ENCODE results near the gene GAB2.

The GAB2 gene

GRCh38 chr11:78200061-78200460, 217.6 kb downstream of the GAB2 start:
- TF ChIP-seq CTCF (IDR thresholded peaks at IDR 0.05; ENCODE audit: low read length) (no peak), EZH2 (IDR thresholded peaks at IDR 0.05; ENCODE audit: borderline replicate concordance, low read length) (no peak)
- Histone ChIP-seq H3K27ac (ENCODE audit: low read depth, low read length, poor library complexity, severe bottlenecking) (no peak overlapping the region), H3K79me2 (ENCODE audit: insufficient read depth, low read length) (no peaks in the 10 kb centered on the region), H3K9me3 (ENCODE audit: low read length) (no peaks in the 10 kb centered on the region), H3K36me3 (ENCODE audit: insufficient read depth, low read length) (no peaks in the 10 kb centered on the region), H3K4me2 (ENCODE audit: low read length) (no peak overlapping the region), H2AFZ (ENCODE audit: low read length) (no peak overlapping the region), H3K4me1 (ENCODE audit: insufficient read depth, low read length, severe bottlenecking) (peaks cover 6% of the 10 kb centered on the region), H3K4me3 (ENCODE audit: low read depth, low read length, poor library complexity, severe bottlenecking) (no peak overlapping the region), H3F3A (ENCODE audit: insufficient read depth, low read length) (no peaks in the 10 kb centered on the region), H3K9ac (ENCODE audit: low read length) (no peak overlapping the region), H3K27me3 (ENCODE audit: insufficient read depth, low read length) (no peaks in the 10 kb centered on the region), H3K9me2 (ENCODE audit: low read depth, low read length) (no peaks in the 10 kb centered on the region), H4K20me1 (ENCODE audit: insufficient read depth, low read length) (no peaks in the 10 kb centered on the region)

- no peak for TF ChIP-seq CTCF (IDR thresholded peaks at IDR 0.05; ENCODE audit: low read length)
- no peak for TF ChIP-seq EZH2 (IDR thresholded peaks at IDR 0.05; ENCODE audit: borderline replicate concordance, low read length)
- Histone ChIP-seq H3K9me3 (ENCODE audit: low read length) (no peaks in the 10 kb centered on the region), H3K4me1 (ENCODE audit: insufficient read depth, low read length, severe bottlenecking) (peaks cover 6% of the 10 kb centered on the region), H3K9ac (ENCODE audit: low read length) (no peak overlapping the region), H3K79me2 (ENCODE audit: insufficient read depth, low read length) (no peaks in the 10 kb centered on the region), H2AFZ (ENCODE audit: low read length) (no peak overlapping the region), H3K27ac (ENCODE audit: low read depth, low read length, poor library complexity, severe bottlenecking) (no peak overlapping the region), H3K4me3 (ENCODE audit: low read depth, low read length, poor library complexity, severe bottlenecking) (no peak overlapping the region), H3K4me2 (ENCODE audit: low read length) (no peak overlapping the region), H3F3A (ENCODE audit: insufficient read depth, low read length) (no peaks in the 10 kb centered on the region), H3K36me3 (ENCODE audit: insufficient read depth, low read length) (no peaks in the 10 kb centered on the region), H3K9me2 (ENCODE audit: low read depth, low read length) (no peaks in the 10 kb centered on the region), H3K27me3 (ENCODE audit: insufficient read depth, low read length) (no peaks in the 10 kb centered on the region), H4K20me1 (ENCODE audit: insufficient read depth, low read length) (no peaks in the 10 kb centered on the region)
These were observed 218.0 kb downstream of the GAB2 start for GRCh38 chr11:78199653-78200015.

- Histone ChIP-seq H4K20me1 (ENCODE audit: insufficient read depth, low read length) (no peaks in the 10 kb centered on the region), H3K4me2 (ENCODE audit: low read length) (no peak overlapping the region), H2AFZ (ENCODE audit: low read length) (no peak overlapping the region), H3K4me1 (ENCODE audit: insufficient read depth, low read length, severe bottlenecking) (peaks cover 6% of the 10 kb centered on the region), H3K4me3 (ENCODE audit: low read depth, low read length, poor library complexity, severe bottlenecking) (no peak overlapping the region), H3F3A (ENCODE audit: insufficient read depth, low read length) (no peaks in the 10 kb centered on the region), H3K27ac (ENCODE audit: low read depth, low read length, poor library complexity, severe bottlenecking) (no peak overlapping the region), H3K36me3 (ENCODE audit: insufficient read depth, low read length) (no peaks in the 10 kb centered on the region), H3K9me2 (ENCODE audit: low read depth, low read length) (no peaks in the 10 kb centered on the region), H3K9me3 (ENCODE audit: low read length) (no peaks in the 10 kb centered on the region), H3K79me2 (ENCODE audit: insufficient read depth, low read length) (no peaks in the 10 kb centered on the region), H3K9ac (ENCODE audit: low read length) (no peak overlapping the region), H3K27me3 (ENCODE audit: insufficient read depth, low read length) (no peaks in the 10 kb centered on the region)
- no peak for TF ChIP-seq CTCF (IDR thresholded peaks at IDR 0.05; ENCODE audit: low read length)
- TF ChIP-seq EZH2 (IDR thresholded peaks at IDR 0.05; ENCODE audit: borderline replicate concordance, low read length) = no peak
These were observed 218.5 kb downstream of the GAB2 start for GRCh38 chr11:78199015-78199652.
